Kasumi-1 (cell line): ENCODE measurements around the gene CHID1.

Source experiments
- DNase-seq, 2 experiments: peaks; one replicate each; lab custom pipeline; 2025; lab: John Stamatoyannopoulos, UW

CHID1 gene

GRCh38 chr11:849951-850774, 60.4 kb downstream of the CHID1 start:
- DNase-seq: no peak

GRCh38 chr11:849104-849824, 61.3 kb downstream of the CHID1 start:
- DNase-seq: no peak

DNA sequence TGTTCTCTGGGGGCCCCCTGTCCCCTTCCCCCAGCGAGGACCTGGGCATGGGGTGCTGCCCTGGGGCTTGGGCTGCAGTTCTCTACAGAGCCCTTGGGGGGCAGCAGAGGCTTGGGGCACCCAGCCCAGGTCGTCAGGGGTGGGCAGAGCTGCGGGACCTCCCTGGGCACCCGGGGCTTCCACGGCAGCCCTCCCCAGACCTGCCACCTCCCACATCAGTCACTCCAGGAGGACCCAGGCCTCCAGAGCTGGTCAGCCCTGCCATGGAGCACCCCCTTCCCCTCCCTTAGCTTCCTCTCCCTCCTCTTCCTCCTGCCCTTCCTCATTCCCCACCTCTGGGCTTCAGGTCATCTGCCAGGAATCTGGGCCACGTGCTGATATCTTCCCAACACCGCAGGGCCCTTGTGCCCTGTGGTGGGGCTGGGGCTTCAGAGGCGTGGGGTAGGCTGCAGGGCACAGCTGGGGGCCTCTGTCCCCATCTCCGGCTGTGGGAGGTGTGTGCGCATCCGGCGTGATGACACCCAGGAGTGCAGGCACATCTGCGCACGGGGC, 62.2 kb downstream of the CHID1 start:
- DNase-seq: peak; percentile 42 to 66

GRCh38 chr11:847876-848275, 62.7 kb downstream of the CHID1 start:
- no peak for DNase-seq

- DNase-seq: no peak
These were observed 64.0 kb downstream of the CHID1 start for GRCh38 chr11:846496-847098.

- DNase-seq: no peak
These were observed 64.6 kb downstream of the CHID1 start for GRCh38 chr11:845872-846495.

DNA sequence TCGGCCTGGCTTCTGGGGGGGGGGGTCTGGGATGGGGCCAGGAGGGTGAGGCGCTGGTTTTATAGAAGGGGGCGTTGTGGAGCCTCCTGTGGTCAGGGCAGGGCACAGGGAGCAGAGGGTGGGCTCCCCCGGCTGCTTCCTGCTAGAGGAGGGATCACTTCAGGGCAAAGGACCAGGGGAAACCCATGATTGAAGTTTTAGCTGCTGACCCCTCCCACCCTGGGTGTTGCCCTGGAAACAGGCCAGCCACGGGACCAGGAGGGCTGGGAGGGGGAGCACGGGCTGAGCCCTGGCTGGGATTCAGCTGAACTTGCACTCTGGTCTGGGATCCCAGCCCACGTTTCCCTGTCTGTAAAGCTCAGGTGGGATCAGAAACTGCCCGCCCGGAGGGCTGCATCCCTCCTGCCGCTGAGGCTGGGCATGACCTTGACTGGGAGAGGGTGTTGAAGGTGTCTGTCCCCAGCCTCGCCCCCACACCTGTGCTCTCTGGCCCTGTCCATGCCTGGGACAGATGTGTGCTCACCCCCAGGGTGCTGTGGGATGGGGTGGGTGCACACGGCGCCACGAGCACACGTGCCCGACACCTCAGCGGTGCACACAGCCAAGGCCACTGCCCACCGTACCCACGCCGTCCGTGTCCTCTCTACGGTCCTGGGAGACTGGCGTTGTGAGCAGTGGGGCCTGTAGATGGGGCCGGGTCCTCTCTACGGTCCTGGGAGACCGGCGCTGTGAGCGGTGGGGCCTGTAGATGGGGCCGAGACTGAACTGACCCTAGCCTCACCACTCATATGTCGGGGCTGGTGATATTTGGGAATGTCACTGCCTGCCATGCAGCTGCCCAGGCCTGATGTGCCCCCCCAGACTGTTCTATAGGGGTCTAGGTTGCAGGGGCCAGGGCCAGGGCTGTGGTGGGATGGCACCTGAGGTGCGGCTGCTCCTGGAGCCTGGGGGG, 65.6 kb downstream of the CHID1 start:
- peak; percentile 21 to 52 for DNase-seq

GRCh38 chr11:843818-844692, 66.6 kb downstream of the CHID1 start:
- DNase-seq: no peak

- DNase-seq: no peak
These were observed 67.4 kb downstream of the CHID1 start for GRCh38 chr11:843086-843734.

- DNase-seq: peak; percentile 82 to 89
These were observed 68.1 kb downstream of the CHID1 start, which contains the start of the genes POLR2L and TSPAN4 for GRCh38 chr11:842370-843002. Gene POLR2L, minus strand, starts transcription at chr11:842529. Its CDS starts 21 bp downstream, at chr11:842508. Gene TSPAN4, plus strand, starts transcription at chr11:842852. Its CDS starts 7,453 bp downstream, at chr11:850305.

DNA sequence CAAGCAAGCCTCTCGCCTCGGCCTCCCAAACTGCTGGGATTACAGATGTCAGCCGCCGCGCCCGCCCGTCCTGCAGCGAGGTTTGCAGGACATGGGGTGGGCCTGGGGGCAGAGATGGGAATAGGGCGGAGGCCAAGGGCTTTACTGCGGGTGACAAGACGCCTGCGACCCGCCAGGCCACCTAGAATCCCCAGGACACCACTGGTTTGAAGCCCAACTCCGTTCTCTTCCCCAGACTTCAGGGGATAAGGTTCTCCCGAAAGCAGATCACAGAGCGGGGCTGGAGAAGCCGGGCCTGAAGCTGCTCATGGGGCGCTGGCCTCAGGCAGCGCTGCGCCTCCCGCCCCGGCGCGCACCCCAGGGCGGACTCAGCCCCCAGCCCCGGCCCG, 68.6 kb downstream of the CHID1 start:
- peak; percentile 27 to 35 for DNase-seq

DNA sequence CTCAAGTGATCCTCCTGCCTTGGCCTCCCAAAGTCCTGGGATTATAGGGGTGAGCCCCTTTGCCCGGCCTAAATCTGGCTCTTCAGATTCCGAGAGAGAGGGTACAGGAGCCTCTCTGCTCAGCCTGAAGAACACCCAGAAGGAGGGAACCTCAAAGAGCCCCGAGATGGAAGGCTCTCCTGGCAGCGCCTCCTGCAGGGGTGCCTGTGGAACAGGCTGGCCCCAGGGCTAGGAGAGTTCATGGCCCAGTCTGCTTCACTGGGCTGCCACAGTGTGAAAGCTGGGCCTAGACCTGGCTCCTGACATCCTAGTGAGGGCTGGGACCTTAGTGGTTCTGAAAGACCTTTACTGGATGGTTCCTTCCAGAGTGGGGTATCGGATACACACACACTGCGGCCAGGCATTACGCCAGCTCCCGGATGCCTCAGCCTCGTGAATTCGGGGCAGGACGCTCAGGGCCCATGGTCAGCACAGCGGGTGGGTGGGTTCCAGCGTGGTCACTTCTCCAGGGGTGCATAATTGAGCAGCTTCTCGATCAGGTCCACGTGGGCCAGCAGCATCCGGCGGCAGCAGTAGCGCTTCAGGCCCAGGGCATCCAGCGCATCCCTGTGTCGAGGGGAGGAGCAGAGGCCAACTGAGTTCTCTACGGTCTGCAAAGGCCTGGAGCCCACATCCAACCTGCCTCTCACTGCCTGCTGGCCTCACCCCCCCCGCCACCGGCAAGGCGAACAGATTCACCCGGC, 70.6 kb downstream of the CHID1 start:
- DNase-seq: no peak

GRCh38 chr11:839280-839623, 71.4 kb downstream of the CHID1 start:
- DNase-seq: no peak

GRCh38 chr11:838441-839279, 72.0 kb downstream of the CHID1 start:
- peak in 1 of 2 experiments; percentile 21 for DNase-seq

- DNase-seq: no peak
These were observed 72.7 kb downstream of the CHID1 start for GRCh38 chr11:837990-838307.

- DNase-seq: no peak
These were observed 73.2 kb downstream of the CHID1 start for GRCh38 chr11:837189-837989.

- no peak for DNase-seq
These were observed 73.9 kb downstream of the CHID1 start for GRCh38 chr11:836700-837099.
